GM18499 (cell line): ENCODE measurements around the gene DCBLD1.

Experiments used
- ATAC-seq: cut with Tn5 transposase; IDR thresholded peaks from one replicate; pipeline ENCODE4 v1.9.1; 2021; ENCODE audit warnings: moderate number of reproducible peaks; ENCODE audit not compliant: insufficient read depth, unreplicated experiment

The DCBLD1 gene

GRCh38 chr6:117520603-117521395 lies 38.3 kb downstream of the DCBLD1 start:
- no peak for ATAC-seq

- no peak for ATAC-seq
These were observed 39.5 kb downstream of the DCBLD1 start for GRCh38 chr6:117521791-117522502.

- ATAC-seq = no peak
These were observed 43.1 kb downstream of the DCBLD1 start for GRCh38 chr6:117525607-117526006.

DNA sequence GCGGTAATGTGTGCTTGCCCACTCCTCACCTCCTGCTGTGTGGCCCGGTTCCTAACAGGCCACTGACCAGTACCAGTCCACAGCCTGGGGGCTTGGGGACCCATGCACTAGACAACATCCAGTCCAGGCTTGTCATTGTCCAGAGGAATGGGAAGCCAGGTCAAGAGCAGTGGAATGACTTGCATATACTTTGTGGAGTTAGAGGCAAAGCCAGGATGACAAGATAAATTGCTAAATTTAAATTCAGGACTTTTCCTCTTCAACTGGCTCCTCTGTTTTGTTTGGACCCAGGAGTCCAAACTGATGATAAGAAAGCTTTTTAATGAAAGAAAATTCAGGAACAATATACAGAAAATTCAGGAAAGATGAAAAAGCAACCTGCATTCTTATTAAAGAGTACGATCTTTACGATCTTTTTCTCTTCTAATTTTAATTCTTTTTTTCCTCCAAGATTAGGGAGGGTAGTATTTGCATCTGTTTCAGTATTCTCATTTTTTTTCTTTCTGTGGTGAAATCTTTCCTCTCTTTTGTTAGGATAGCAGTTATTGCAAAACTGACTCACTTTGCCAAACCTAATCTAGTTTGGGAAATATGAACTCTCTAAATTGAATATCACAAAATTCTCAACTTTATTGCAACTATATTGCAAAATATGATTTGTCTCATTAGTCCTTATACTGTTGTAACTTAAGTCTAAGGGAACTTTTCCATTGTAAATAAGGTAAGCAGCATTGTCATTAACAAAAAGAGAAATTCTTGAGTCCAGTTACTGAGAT lies 48.2 kb downstream of the DCBLD1 start:
- ATAC-seq = no peak

DNA sequence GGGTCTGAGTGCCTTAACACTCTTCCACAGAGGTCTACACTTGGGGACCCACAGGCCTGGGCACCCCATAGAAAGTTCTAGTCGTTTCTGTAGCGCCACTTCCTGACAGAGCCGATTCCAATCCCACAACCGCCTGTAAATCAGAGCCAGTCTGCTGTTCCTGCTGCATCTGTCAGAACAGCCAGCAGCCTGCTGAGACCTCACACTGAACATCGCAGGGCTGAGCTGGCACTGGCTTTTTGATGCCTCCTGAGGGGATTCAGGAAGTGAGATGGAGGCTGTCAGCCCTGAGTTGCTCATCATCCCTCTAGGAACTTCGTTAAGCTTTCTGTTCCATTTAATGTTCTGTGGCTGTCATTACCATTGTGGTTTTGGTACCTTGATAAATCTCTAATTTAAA lies 48.9 kb downstream of the DCBLD1 start:
- ATAC-seq = no peak

GRCh38 chr6:117531809-117532725 lies 49.6 kb downstream of the DCBLD1 start:
- no peak for ATAC-seq

- no peak for ATAC-seq
These were observed 51.3 kb downstream of the DCBLD1 start for GRCh38 chr6:117533775-117534174.

DNA sequence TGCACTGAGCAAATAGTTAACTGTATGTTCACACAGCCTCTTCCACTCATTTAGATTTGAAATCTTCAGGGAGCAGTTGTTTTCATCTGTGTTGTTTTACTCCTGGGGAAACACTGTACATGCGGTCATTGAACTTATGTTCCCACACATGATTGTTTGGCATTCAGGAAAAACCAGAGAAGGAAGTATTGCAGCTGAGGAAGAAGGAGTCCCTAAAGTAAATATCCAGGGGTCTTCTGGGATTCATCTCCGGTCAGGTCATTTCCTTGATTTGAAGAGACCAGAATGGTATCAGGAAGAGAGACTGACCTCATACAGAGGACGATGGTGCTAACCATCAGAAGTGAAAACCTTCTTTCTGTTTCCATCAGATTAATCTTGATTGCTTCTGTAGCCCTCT lies 52.5 kb downstream of the DCBLD1 start:
- no peak for ATAC-seq

- ATAC-seq = no peak
These were observed 53.8 kb downstream of the DCBLD1 start for GRCh38 chr6:117536317-117536716.

DNA sequence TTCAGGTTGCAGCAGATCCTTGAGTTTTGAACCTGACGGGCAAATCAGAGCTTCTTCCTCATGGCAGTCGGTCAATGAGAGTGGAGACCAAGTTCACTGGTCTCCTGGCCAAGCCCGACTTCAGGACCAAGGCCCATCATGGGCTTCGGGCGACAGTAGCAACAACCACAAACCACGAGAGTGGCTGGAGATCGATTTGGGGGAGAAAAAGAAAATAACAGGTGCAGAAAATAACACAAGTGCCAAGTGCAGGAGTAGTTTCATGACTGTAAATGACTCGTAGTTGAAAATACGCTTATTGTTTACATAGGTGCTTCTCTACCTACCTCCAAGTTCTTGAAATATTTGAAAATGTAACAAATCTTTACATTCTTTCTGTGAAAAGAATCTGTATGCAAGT lies 56.1 kb downstream of the DCBLD1 start:
- ATAC-seq = no peak

GRCh38 chr6:117540670-117541069 lies 58.2 kb downstream of the DCBLD1 start:
- no peak for ATAC-seq

DNA sequence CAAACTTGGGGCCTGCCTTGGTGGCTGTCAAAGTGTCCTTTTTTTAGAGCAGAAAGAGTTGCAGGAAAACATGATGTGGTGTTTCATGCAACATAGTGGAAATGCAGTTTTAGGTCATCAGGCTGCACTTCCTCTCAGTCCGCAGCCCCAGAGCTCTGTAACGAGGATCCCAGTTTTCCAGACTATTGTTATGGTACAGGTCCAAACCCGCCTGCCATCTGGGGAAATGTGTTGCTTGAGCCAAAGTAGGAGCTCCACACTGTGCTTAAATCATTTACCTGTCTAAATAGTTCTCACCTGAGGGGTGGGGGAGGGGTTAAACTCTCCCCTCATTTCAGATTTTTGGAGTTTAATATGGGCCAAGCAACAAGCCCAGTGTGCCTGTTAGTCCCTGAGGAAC lies 60.0 kb downstream of the DCBLD1 start:
- ATAC-seq = no peak

DNA sequence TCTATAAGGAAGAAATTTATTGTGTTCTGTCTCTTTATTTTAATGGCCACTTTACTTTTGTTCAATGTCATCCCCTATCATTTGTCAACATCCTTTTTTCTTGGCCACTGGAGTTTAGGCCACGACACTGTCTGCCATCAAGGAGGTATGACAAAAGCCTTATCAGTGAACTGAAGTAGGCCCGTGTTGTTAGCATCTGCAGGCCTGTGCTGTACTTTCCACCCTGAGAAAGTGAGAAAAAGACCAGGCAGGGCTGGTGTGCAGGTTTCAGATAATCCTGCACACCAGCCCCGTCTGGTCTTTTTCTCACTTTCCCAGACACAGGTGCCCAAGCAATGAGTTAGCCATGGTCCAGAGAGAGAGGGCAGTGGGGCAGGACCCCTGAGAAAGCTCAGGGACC lies 62.2 kb downstream of the DCBLD1 start:
- no peak for ATAC-seq

GRCh38 chr6:117545161-117545595 lies 62.7 kb downstream of the DCBLD1 start:
- no peak for ATAC-seq

DNA sequence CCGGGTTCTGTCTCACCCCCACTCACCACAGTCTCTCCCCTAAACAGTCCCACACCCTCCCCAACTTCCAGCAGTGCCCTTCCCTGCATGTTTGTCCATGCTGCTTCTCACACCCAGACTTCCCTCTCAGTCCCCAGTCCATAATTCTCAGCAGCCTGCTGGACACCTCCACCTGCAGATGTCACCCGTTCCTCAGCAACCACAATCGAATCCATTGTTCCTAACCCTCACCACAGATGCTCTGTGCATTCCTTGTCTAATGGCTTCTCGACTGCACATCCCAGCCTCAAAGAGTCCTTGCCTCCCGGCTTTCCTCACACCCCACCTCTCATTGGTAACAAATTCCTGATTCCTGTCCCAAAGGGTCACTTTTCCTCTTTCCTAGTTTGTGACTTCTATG lies 64.2 kb downstream of the DCBLD1 start:
- no peak for ATAC-seq

- no peak for ATAC-seq
These were observed 65.5 kb downstream of the DCBLD1 start for GRCh38 chr6:117547688-117548621.

GRCh38 chr6:117548797-117549301 lies 66.4 kb downstream of the DCBLD1 start:
- no peak for ATAC-seq

GRCh38 chr6:117549611-117550010 lies 67.1 kb downstream of the DCBLD1 start:
- ATAC-seq = no peak
